ENCODE measurements around the gene UTF1. TPM values are rescaled to one million over a fixed set of nuclear protein-coding genes. Genes with fewer than 3 reads are reported as not detected.

The UTF1 gene
- total and polyA plus RNA-seq, 9 of the 15 experiments (the other 6 are each of a cell fraction or from before 2014, with no cell fraction given), result 0.35 to 0.46 TPM; not detected in 7

- no peak for TF ChIP-seq ZNF449 (CRISPR knock-in tag; IDR thresholded peaks at IDR 0.05)
These were observed 31.2 kb upstream of the UTF1 start (continued) for GRCh38 chr10:133198621-133199487.

- Histone ChIP-seq H3K36me3 (ENCODE audit: control insufficient read depth, insufficient read depth, low read length) (no peaks in the 10 kb centered on the region), H3K9ac (ENCODE audit: insufficient read depth in 1 of 2, low read depth in 2 of 2, low read length in 2 of 2) (no peak overlapping the region), H3K9me3 (replicated peaks; ENCODE audit: control insufficient read depth, insufficient read depth, low read depth, low read length) (no peaks in the 10 kb centered on the region), H4K20me1 (replicated peaks; ENCODE audit: control insufficient read depth, insufficient read depth, low read length) (no peaks in the 10 kb centered on the region), H3K79me2 (ENCODE audit: control insufficient read depth, insufficient read depth, low read length) (no peaks in the 10 kb centered on the region), H3K4me1 (replicated peaks in 1 of 2; ENCODE audit: control insufficient read depth in 2 of 2, insufficient read depth in 2 of 2, low read length in 2 of 2) (peaks cover 0 to 82% of the 10 kb centered on the region in 2 experiments; a peak in 2 of 5 replicates), H3K4me3 (no peak overlapping the region), H3K27me3 (ENCODE audit: control insufficient read depth in 2 of 2, insufficient read depth in 2 of 2, low read length in 2 of 2) (peaks cover 14 to 78% of the 10 kb centered on the region in 2 experiments; a peak in 4 of 5 replicates), H3K4me2 (ENCODE audit: insufficient read depth, low read length) (no peak overlapping the region), H3K9me1 (ENCODE audit: control insufficient read depth, insufficient read depth, low read length) (no peaks in the 10 kb centered on the region), H2AFZ (ENCODE audit: low read depth, low read length) (no peak overlapping the region), H3K27ac (ENCODE audit: extremely low read depth, low read depth, low read length) (no peak overlapping the region)
- ChIA-PET POLR2A (no interaction called here), CTCF (ENCODE audit: low intra/inter-chr PET ratio) (no interaction called here)
- ATAC-seq (no peak), FAIRE-seq (no peak), DNase-seq (ENCODE audit: extremely low read depth in 1 of 4, low spot score in 3 of 4) (no peak)
- intact Hi-C loops (cut with micrococcal nuclease), result no loop called here
- no TSS peak for BruUV-seq (replicated peaks)
- WGBS (ENCODE audit: insufficient coverage, low coverage, missing lambda C conversion rate), result 1% methylated on average over 10 of the region's 13 CpGs
- TF ChIP-seq DACH1 (IDR thresholded peaks at IDR 0.05; ENCODE audit: partially characterized antibody) (no peak), BCOR (IDR thresholded peaks at IDR 0.05) (no peak)
- in situ Hi-C loops (cut with MboI), result no loop called here
These were observed 30.5 kb upstream of the UTF1 start for GRCh38 chr10:133199488-133199885.

Measured in K562 (cell line).